Measurements from ENCODE around the gene PRKCZ.

- no peak for TF ChIP-seq CTCF (conservative IDR thresholded peaks at IDR 0.05; ENCODE audit: low read depth, low read length)
- TF ChIP-seq NFE2L2 (IDR thresholded peaks at IDR 0.05; ENCODE audit: low read depth, low read length) = no peak
- no peak for TF ChIP-seq RCOR1 (IDR thresholded peaks at IDR 0.05; ENCODE audit: insufficient replicate concordance, low read length)
- no peak for TF ChIP-seq RFX5 (IDR thresholded peaks at IDR 0.05; ENCODE audit: low read depth, low read length)
- no peak for TF ChIP-seq MAFK (IDR thresholded peaks at IDR 0.05; ENCODE audit: low read depth, low read length)
Observed at GRCh38 chr1:2067393-2067792, 17.2 kb downstream of the PRKCZ start.
